Renal cortical epithelial cell (primary cell): ENCODE data around the gene C1orf146. TPM values are rescaled to one million over a fixed set of nuclear protein-coding genes. Genes with fewer than 3 reads are reported as not detected.
"Not testable (repeated sequence)": the region's sequence is repeated elsewhere in the genome, so short reads cannot be mapped to it uniquely, and the experiment has no call there.

Source experiments
- DNase-seq: peaks from one replicate; pipeline ENCODE4 v3.0.0-alpha.2; 2011; ENCODE audit warnings: low read depth
- total RNA-seq: library from RNA; depleted of rRNA; stranded (reverse); fragments of >200 nt; gene quantifications from 2 replicates; pipeline ENCODE4 v1.2.3, GENCODE V29; 2014

Gene C1orf146
- not detected in 2 replicates for total RNA-seq

- no peak for DNase-seq
Observed at GRCh38 chr1:92217721-92218120, at the start of gene C1orf146. Gene C1orf146 (plus strand): TSS chr1:92217915. CDS start chr1:92231421, 13,506 bp downstream.

DNA sequence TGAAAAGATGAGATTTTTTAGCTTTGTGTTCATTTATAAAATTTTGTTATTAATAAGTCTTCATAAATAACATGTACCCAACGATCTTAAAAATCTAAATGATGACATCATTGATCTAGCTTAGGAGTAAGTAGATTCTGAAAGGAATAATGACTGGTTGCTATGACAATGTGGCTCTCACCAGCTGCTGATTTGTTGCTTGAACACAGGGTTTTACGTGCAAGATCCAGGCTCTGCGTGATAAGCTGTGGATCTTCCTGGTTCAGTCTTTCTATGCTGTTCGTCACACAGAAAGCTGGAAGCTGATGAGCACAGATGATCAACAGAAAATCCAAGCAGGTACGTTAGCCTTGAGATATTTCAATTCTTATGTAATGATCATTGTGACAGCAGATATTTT, 49.1 kb upstream of the C1orf146 start:
- no peak for DNase-seq

- DNase-seq, result no peak
Observed at GRCh38 chr1:92169214-92170005, 48.3 kb upstream of the C1orf146 start.

GRCh38 chr1:92184632-92185031, 33.1 kb upstream of the C1orf146 start:
- peak; percentile 65 for DNase-seq

DNA sequence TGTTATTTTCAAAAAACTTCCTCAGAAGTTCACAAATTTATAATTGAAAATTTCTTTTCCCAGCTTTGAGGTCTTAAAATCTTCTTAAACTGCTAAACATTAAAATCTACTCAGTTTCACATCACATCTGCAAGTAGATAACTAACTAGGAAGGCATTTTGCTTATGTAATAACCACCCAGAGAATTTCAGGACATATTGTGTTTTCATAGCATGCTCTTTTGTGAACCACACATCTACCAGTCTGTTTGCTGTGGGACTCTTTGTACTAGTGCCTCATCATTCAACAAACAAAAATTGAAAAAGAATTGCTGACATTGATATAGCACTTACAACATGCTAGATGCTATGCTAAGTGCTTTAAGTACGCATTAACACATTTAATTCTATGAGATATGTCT, 31.6 kb upstream of the C1orf146 start:
- peak; percentile 37 for DNase-seq

GRCh38 chr1:92188436-92189255, 29.1 kb upstream of the C1orf146 start:
- DNase-seq, result no peak

GRCh38 chr1:92191726-92192125, 26.0 kb upstream of the C1orf146 start:
- DNase-seq, result no peak

DNA sequence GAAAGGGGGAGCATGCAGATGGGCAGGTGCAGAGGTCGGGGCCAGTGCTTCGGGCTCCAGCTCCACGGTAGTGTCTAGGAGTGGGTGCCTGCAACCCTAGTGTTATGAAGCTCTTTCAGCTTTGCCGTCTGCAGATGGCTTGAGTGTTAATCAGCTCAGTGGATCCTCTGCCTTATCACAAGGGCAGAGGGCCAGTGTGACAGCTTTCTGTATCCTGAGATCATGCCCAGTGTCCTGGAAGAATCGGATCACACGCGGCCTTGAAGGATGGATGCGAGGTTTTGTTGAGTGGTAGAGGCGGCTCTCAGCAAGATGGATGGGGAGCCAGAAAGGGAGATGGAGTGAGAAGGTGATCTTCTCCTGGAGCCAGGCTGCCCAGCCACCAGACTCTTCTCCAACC, 25.5 kb upstream of the C1orf146 start:
- no peak for DNase-seq

- no peak for DNase-seq
Observed at GRCh38 chr1:92194511-92194910, 23.2 kb upstream of the C1orf146 start.

DNA sequence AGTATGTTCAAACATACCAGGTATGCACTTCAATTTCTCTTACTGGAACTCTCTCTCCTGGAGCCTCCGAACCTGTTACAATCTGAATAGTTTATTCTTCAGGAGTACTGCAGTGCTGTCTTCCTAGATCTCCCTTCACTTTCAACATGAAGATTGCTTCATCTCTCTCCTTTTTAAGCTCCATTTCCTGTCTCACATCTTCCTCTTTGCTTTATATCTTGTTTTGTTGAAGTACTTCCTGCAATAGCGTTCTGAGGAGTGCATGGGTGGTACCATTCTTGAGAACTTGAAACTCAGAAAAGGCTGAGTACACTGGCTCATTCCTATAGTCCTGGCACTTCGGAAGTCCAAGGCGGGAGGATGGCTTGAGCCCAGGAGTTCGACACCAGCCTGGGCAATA, 15.7 kb upstream of the C1orf146 start:
- no peak for DNase-seq

GRCh38 chr1:92203105-92203504, 14.6 kb upstream of the C1orf146 start:
- DNase-seq, result no peak

DNA sequence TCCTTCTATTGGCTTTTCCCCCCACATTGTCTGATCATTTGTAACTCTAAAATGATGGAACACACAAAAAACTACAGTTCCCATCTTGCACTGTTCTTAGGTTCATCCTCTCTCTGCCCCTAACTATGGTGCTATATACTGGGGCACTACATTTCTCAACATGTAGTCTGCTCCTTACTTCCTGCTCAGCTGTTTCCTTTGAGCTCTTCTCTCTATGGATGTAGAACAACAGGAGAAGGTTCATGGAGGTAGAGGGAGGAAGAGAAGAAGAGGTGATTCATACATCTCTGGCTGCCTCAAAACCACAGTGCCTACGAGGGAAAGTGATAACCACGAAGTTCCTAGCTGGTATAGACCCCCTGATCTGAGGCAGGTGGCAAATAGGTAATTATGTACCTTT, 7.0 kb upstream of the C1orf146 start:
- DNase-seq, result peak; percentile 9

- DNase-seq, result peak; percentile 25
Observed at GRCh38 chr1:92211166-92211565, 6.5 kb upstream of the C1orf146 start.

- no peak for DNase-seq
Observed at GRCh38 chr1:92218559-92218958, 844 bp downstream of the C1orf146 start.

- DNase-seq, result no peak
Observed at GRCh38 chr1:92219028-92219427, 1.3 kb downstream of the C1orf146 start.

DNA sequence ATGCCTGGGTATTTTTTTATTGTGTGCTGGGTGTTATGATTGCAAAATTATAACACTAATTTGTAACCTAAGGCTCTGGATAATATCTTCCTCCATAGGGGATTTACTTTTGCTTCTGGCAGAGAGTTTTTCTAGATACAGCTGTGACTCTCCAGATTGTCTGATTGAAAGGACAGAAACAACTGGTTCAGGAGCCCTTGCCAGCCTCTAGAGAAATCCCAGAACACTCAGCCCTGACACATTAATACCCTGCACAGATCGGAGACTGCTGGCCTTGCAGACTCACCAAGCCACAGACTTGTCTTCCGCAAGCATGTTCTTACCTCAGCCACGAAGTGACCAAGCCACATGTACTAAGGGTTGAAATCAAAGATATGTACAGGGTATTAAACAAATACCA, 10.7 kb downstream of the C1orf146 start:
- DNase-seq, result no peak

DNA sequence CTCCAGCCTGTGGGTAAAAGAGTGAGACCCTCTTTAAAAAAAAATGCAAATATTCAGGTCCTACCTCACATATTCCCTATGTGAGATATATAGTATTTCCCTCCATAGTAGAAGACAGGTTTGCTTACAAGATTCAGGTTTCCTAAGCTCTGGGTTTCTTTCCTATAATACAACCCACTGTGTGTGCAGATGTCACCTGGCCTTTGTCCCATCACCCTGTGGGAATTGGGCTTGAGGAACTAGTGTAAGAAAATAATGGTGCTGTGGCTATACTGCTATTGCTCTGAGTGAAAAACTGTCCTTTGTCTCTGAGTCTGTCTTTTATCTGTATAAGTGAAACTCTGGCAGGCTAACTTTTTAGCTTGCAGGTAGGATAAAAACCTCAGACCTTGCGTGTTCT, 13.0 kb downstream of the C1orf146 start:
- DNase-seq, result no peak

- DNase-seq, result no peak
Observed at GRCh38 chr1:92240034-92240433, 22.3 kb downstream of the C1orf146 start.

DNA sequence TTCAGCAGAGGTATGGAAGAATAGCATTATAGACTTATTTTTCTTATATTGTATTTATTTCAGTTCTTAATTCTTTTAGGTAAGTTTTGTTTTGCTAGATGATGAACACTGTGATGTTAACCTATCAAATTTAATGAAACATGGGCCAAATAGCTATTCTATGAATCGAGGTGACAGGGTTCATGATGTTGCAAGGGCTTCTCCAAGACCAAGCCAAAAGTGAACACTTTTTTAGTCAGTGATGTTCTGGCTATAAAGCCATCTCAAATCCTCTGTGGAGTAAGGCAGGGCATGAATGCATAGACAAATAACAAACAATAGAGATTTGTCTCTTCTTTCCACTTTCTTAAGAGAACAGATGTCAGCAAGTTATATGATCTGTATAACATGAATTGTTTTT, 26.7 kb downstream of the C1orf146 start:
- no peak for DNase-seq

DNA sequence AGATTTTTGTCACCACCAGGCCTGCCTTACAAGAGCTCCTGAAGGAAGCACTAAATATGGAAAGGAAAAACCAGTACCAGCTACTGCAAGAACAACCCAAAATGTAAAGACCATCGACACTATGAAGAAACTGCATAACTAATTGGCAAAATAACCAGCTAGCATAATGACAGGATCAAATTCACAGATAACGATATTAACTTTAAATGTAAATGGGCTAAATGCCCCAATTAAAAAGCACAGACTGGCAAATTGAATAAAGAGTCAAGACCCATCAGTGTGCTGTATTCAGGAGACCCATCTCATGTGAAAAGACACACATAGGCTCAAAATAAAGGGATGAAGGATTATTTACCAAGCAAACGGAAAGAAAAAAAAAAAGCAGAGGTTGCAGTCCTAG, 37.0 kb downstream of the C1orf146 start:
- DNase-seq, result not testable (repeated sequence)

DNA sequence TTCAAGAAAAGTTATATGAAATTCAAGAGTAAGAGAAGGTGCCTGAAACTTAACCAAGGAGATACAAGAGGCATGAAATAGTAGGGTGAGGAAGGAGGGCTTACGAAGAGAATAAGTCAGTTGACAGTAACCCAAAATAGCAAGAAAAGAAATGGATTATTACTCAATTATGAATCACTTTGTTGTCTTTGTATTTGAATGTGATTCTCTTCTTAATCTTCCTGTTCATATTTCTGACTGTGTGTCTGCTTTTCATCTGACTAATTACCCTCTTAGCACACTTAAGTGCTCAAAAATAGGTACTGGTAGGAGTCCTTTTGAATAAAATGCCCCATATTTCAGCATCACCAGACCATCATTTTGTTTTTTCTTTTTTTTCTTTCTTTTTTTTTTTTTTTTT, 41.6 kb downstream of the C1orf146 start:
- DNase-seq, result no peak

GRCh38 chr1:92262516-92262915, 44.8 kb downstream of the C1orf146 start:
- no peak for DNase-seq

- DNase-seq, result no peak
Observed at GRCh38 chr1:92273039-92273438, 55.3 kb downstream of the C1orf146 start.
